IMR-90 (cell line): Measurements from ENCODE around the gene PHF19. TPM values are rescaled to one million over a fixed set of nuclear protein-coding genes. Genes with fewer than 3 reads are reported as not detected.

Experiments
- ATAC-seq: fragments of 200-7000 bp; cut with Tn5 transposase; 2 replicates; pipeline ENCODE4 v1.9.1; 2020; ENCODE audit warnings: low read depth, mild to moderate bottlenecking, moderate library complexity
- BruUV-seq: library from RNA; stranded (reverse); fragments of 400-500 nt; replicated peaks from 2 replicates; lab custom pipeline; 2021; lab: Mats Ljungman, UMichigan
- CTCF ChIA-PET: fragments of 300-600 bp; formaldehyde crosslinking; extraction: SDS; loops from one replicate; lab custom pipeline; 2021; ENCODE audit warnings: antibody characterized with exemption; lab: Yijun Ruan, JAX
- POLR2A ChIA-PET: fragments of 300-600 bp; sonication (Branson Sonifier 250); formaldehyde crosslinking; loops from one replicate; lab custom pipeline; 2022; ENCODE audit warnings: antibody characterized with exemption; ENCODE audit not compliant: unreplicated experiment; lab: Charles Lee
- DNase-seq: peaks from one replicate; pipeline ENCODE4 v3.0.0; 2013
- H2AFZ ChIP-seq: replicated peaks from 2 replicates; pipeline ENCODE3; 2013; ENCODE audit warnings: low read length, mild to moderate bottlenecking; ENCODE audit not compliant: poor library complexity
- H2AK5ac ChIP-seq: 2 replicates; pipeline ENCODE4 v1.6.1; 2013; ENCODE audit warnings: low read depth, low read length, inconsistent platforms
- H2AK9ac ChIP-seq: replicated peaks from 2 replicates; pipeline ENCODE3; 2013; ENCODE audit warnings: mild to moderate bottlenecking, low read depth, low read length, moderate library complexity; ENCODE audit not compliant: poor library complexity
- H2BK120ac ChIP-seq: 2 replicates; pipeline ENCODE4 v1.6.1; 2013; ENCODE audit warnings: low read depth, low read length, inconsistent platforms
- H2BK15ac ChIP-seq: 3 replicates; pipeline ENCODE4 v1.6.1; 2013; ENCODE audit warnings: low read depth, low read length, inconsistent platforms
- H2BK20ac ChIP-seq: 2 replicates; pipeline ENCODE4 v1.6.1; 2013; ENCODE audit warnings: low read depth, mild to moderate bottlenecking, inconsistent platforms, low read length, moderate library complexity
- H2BK5ac ChIP-seq: 2 replicates; pipeline ENCODE4 v1.6.1; 2013; ENCODE audit warnings: mild to moderate bottlenecking, low read depth, low read length, inconsistent platforms; ENCODE audit not compliant: poor library complexity, severe bottlenecking
- H3K14ac ChIP-seq: replicated peaks from 2 replicates; pipeline ENCODE4 v1.6.1; 2013; ENCODE audit warnings: low read depth, low read length, inconsistent platforms
- H3K18ac ChIP-seq: 2 replicates; pipeline ENCODE4 v1.6.1; 2013; ENCODE audit warnings: low read depth, low read length, control low read depth
- H3K23ac ChIP-seq: 2 replicates; pipeline ENCODE4 v1.6.1; 2013; ENCODE audit warnings: low read depth, low read length, inconsistent platforms
- H3K27ac ChIP-seq: 2 replicates; pipeline ENCODE4 v1.5.1; 2013; ENCODE audit warnings: mild to moderate bottlenecking, control low read depth, low read length; ENCODE audit not compliant: insufficient read depth
- H3K27me3 ChIP-seq: 2 replicates; pipeline ENCODE4 v1.6.1; 2013; ENCODE audit warnings: low read length; ENCODE audit not compliant: control insufficient read depth, insufficient read depth
- H3K36me3 ChIP-seq: 2 replicates; pipeline ENCODE4 v1.6.1; 2013; ENCODE audit warnings: low read length, mixed read lengths; ENCODE audit not compliant: control insufficient read depth, insufficient read depth
- H3K4ac ChIP-seq: 2 replicates; pipeline ENCODE4 v1.6.1; 2013; ENCODE audit warnings: low read depth, low read length, inconsistent platforms
- H3K4me1 ChIP-seq: 2 replicates; pipeline ENCODE4 v1.6.1; 2013; ENCODE audit warnings: low read length, mixed read lengths; ENCODE audit not compliant: control insufficient read depth, insufficient read depth
- H3K4me2 ChIP-seq: 2 replicates; pipeline ENCODE4 v1.6.1; 2013; ENCODE audit warnings: low read depth, mild to moderate bottlenecking, control low read depth, low read length, moderate library complexity
- H3K4me3 ChIP-seq: 2 replicates; pipeline ENCODE4 v1.5.1; 2013; ENCODE audit warnings: low read depth, mild to moderate bottlenecking, control low read depth, low read length, moderate library complexity; ENCODE audit not compliant: insufficient read depth
- H3K56ac ChIP-seq: 2 replicates; pipeline ENCODE4 v1.6.1; 2013; ENCODE audit warnings: low read length, inconsistent platforms; ENCODE audit not compliant: insufficient read depth; ENCODE audit errors: extremely low read depth
- H3K79me1 ChIP-seq, 2 experiments: 2 replicates each; pipeline ENCODE4 v1.6.1; 2013; ENCODE audit warnings: low read length in 2 of 2, inconsistent platforms in 1 of 2, low read depth in 1 of 2
- H3K9ac ChIP-seq: 2 replicates; pipeline ENCODE4 v1.6.1; 2013; ENCODE audit warnings: low read depth, low read length, control low read depth
- H3K9me1 ChIP-seq: 2 replicates; pipeline ENCODE4 v1.6.1; 2013; ENCODE audit warnings: low read length, inconsistent platforms; ENCODE audit not compliant: insufficient read depth
- H3K9me3 ChIP-seq: 2 replicates; pipeline ENCODE4 v1.6.1; 2013; ENCODE audit warnings: low read length; ENCODE audit not compliant: control insufficient read depth, insufficient read depth
- H4K20me1 ChIP-seq: 2 replicates; pipeline ENCODE4 v1.6.1; 2013; ENCODE audit warnings: low read length, inconsistent platforms; ENCODE audit not compliant: insufficient read depth
- H4K5ac ChIP-seq: 2 replicates; pipeline ENCODE4 v1.6.1; 2013; ENCODE audit warnings: mild to moderate bottlenecking, low read depth, low read length, control low read depth
- H4K8ac ChIP-seq, 2 experiments: 2 replicates each; pipeline ENCODE4 v1.6.1; 2013; ENCODE audit warnings: low read depth in 2 of 2, low read length in 2 of 2, control low read depth in 1 of 2, inconsistent platforms in 1 of 2
- H4K91ac ChIP-seq: 2 replicates; pipeline ENCODE4 v1.6.1; 2013; ENCODE audit warnings: low read depth, low read length, inconsistent platforms; ENCODE audit not compliant: insufficient read depth
- MAZ ChIP-seq: IDR thresholded peaks from 2 replicates; pipeline ENCODE4 v1.6.1; 2012; ENCODE audit warnings: low read depth, mild to moderate bottlenecking, low read length, improper control_type of control experiment, moderate library complexity, borderline replicate concordance
- MXI1 ChIP-seq: IDR thresholded peaks from 2 replicates; pipeline ENCODE4 v1.6.1; 2012; ENCODE audit warnings: low read depth, mild to moderate bottlenecking, low read length, moderate library complexity, borderline replicate concordance
- RAD21 ChIP-seq: IDR thresholded peaks from 2 replicates; pipeline ENCODE4 v1.6.1; 2012; ENCODE audit warnings: low read length, improper control_type of control experiment
- RCOR1 ChIP-seq: IDR thresholded peaks from 2 replicates; pipeline ENCODE4 v1.6.1; 2012; ENCODE audit warnings: mild to moderate bottlenecking, low read length, improper control_type of control experiment; ENCODE audit not compliant: insufficient replicate concordance
- WGBS, 2 experiments: methylation state at CpG; one replicate each; pipeline versions ENCODE4 v1.1.5 to v1.1.7; 2013; ENCODE audit warnings: missing lambda C conversion rate in 2 of 2; ENCODE audit not compliant: insufficient read length in 1 of 2; ENCODE audit errors: extremely low coverage in 2 of 2; 5-methylcytosine and 5-hydroxymethylcytosine counted together
- dilution Hi-C: fragments of 300-500 bp; cut with HindIII; formaldehyde crosslinking; loops from one replicate; pipeline ENCODE4 v1.14.3; 2018; ENCODE audit warnings: low sequenced_read_pairs; ENCODE audit not compliant: unreplicated experiment
- in situ Hi-C: fragments of 300-500 bp; cut with MboI; formaldehyde crosslinking; loops from 3 replicates; pipeline ENCODE4 v1.14.3; 2019; ENCODE audit warnings: low sequenced_read_pairs, inconsistent platforms, mixed read lengths
- intact Hi-C: fragments of 100-400 bp; cut with micrococcal nuclease; formaldehyde crosslinking; loops from 2 replicates; pipeline ENCODE4 v1.10.0; 2022
- polyA plus RNA-seq, 3 experiments: library from polyadenylated mRNA; depleted of rRNA; stranded (reverse); fragments of >200 nt; gene quantifications; 2 replicates each; pipeline ENCODE4 v1.2.3, GENCODE V29; 2012; ENCODE audit warnings: low replicate concordance in 1 of 3
- total RNA-seq: library from RNA; depleted of rRNA; stranded (reverse); fragments of >200 nt; gene quantifications from 2 replicates; pipeline ENCODE4 v1.2.3, GENCODE V29; 2012
- TF ChIP-seq, protein P1 (sequence below): fragments of 150-350 bp; IDR thresholded peaks from 2 replicates; pipeline ENCODE4 v1.6.1; 2016; ENCODE audit warnings: low read depth, mild to moderate bottlenecking, low read length, moderate library complexity, borderline replicate concordance

The PHF19 gene
- total and polyA plus RNA-seq, 2 of the 4 experiments (the other 2 are of a cell fraction) = 37.6 to 55.6 TPM

DNA sequence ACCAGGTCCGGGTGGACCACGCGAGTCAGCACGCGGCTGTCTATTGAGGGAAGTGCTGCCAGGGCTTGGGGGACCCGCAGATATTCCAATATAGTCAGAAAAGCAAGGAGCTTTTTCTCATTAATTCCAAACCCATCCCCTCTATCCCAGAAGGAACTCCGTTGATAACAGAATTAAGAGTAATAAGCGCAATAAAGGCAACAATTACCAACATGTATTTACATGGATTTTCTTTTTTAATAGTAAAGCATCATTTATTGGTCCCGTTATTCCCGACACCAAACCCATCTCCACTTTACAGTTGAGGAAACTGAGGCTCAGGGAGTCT lies 7.7 kb downstream of the PHF19 start:
- POLR2A ChIA-PET = no interaction called here
- no TSS peak for BruUV-seq

More for the DNA sequence above, 7.7 kb downstream of the PHF19 start:
- no peak for DNase-seq
- peaks cover 28% of the 10 kb centered on the region for H3K9me1 ChIP-seq
- H4K20me1 ChIP-seq = no peaks in the 10 kb centered on the region
- H3K4me2 ChIP-seq = peak overlapping the region; percentile 59
- TF ChIP-seq MAZ (no peak), MXI1 (peak; percentile 51; the same call in 1 of the 2 replicates), RCOR1 (no peak), RAD21 (no peak)
- TF ChIP-seq, protein P1, sequence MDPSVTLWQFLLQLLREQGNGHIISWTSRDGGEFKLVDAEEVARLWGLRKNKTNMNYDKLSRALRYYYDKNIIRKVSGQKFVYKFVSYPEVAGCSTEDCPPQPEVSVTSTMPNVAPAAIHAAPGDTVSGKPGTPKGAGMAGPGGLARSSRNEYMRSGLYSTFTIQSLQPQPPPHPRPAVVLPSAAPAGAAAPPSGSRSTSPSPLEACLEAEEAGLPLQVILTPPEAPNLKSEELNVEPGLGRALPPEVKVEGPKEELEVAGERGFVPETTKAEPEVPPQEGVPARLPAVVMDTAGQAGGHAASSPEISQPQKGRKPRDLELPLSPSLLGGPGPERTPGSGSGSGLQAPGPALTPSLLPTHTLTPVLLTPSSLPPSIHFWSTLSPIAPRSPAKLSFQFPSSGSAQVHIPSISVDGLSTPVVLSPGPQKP = no peak
- H3K4me3 ChIP-seq = peak overlapping the region; percentile 48
- dilution Hi-C loops = no loop called here
- H3K14ac ChIP-seq = peak overlapping the region; percentile 19; the same call in 1 of the 2 replicates
- peak overlapping the region; percentile 57; the same call in 1 of the 3 replicates for H2BK15ac ChIP-seq
- ATAC-seq = no peak
- H2AFZ ChIP-seq = peak overlapping the region; percentile 91
- peak overlapping the region; percentile 42 for H2BK5ac ChIP-seq
- H3K9me3 ChIP-seq = no peaks in the 10 kb centered on the region
- H3K27me3 ChIP-seq = no peaks in the 10 kb centered on the region
- peak overlapping the region; percentile 25 for H2BK120ac ChIP-seq
- no peak overlapping the region for H3K23ac ChIP-seq
- no peak overlapping the region for H3K56ac ChIP-seq
- peak overlapping the region; percentile 91 to 93; a peak in 3 of 4 replicates for H4K8ac ChIP-seq
- no peak overlapping the region; the same call in 1 of the 2 replicates for H3K18ac ChIP-seq
- peak overlapping the region; percentile 28 for H3K9ac ChIP-seq
- no CpG with 5 or more reads among the region's 10 CpGs for WGBS, 2 experiments
- peaks cover 10% of the 10 kb centered on the region for H3K4me1 ChIP-seq
- peak overlapping the region; percentile 38 for H4K5ac ChIP-seq
- H3K27ac ChIP-seq = peak overlapping the region; percentile 69
- 0 out of 2 replicates have a peak overlapping the region, but pooled peaks have one; percentile 5 for H2BK20ac ChIP-seq
- in situ Hi-C loops = no loop called here
- H2AK5ac ChIP-seq = peak overlapping the region; percentile 63
- CTCF ChIA-PET = interaction anchor here (0.6 to 1.0 kb wide), 2 partner anchors 48 to 325 kb away, joined by 3 read pairs; no protein-coding TSS in a partner anchor
- H2AK9ac ChIP-seq = peak overlapping the region; percentile 75
- peak overlapping the region; percentile 62; the same call in 1 of the 2 replicates for H4K91ac ChIP-seq
- peaks cover 13 to 45% of the 10 kb centered on the region in 2 experiments for H3K79me1 ChIP-seq
- intact Hi-C loops = loop anchor here (2.0 kb wide), 1 partner anchor 67 kb away; no protein-coding TSS in a partner anchor
- H3K36me3 ChIP-seq = peaks cover 31% of the 10 kb centered on the region
- H3K4ac ChIP-seq = peak overlapping the region; percentile 69
